Stimulated activated CD4-positive, alpha-beta T cell treated with anti-CD3 and anti-CD28 coated beads, Interleukin-2, amount 100 ng/mL, for 48 hours (primary cell): Measurements from ENCODE around the gene POLE.
"Not testable (repeated sequence)": the region's sequence is repeated elsewhere in the genome, so short reads cannot be mapped to it uniquely, and the experiment has no call there.

ENCODE experiments used
- DNase-seq, 2 donors: peaks; one replicate each; pipeline ENCODE4 v3.0.0-alpha.2; 2020

POLE gene

DNA sequence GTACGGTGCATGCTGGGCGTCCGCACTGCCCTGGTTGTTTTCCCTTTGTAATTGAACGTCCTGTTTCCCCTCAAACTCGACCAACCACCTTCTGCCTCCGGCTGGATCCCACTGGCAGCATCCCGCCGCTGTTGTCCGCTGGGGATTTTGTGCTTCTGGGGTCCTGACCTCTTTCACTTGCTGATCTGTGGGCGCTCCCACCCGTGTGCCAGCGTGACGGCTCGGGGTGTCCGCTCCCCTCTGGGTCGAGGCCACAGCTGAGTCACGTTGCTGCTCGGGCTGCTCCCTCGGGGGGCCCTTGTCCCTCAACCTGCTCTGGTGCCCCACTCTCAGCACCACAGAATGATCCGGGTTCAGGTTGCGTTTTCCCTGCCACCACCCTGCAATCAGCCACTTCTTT lies 31.5 kb upstream of the POLE start:
- no peak for DNase-seq

DNA sequence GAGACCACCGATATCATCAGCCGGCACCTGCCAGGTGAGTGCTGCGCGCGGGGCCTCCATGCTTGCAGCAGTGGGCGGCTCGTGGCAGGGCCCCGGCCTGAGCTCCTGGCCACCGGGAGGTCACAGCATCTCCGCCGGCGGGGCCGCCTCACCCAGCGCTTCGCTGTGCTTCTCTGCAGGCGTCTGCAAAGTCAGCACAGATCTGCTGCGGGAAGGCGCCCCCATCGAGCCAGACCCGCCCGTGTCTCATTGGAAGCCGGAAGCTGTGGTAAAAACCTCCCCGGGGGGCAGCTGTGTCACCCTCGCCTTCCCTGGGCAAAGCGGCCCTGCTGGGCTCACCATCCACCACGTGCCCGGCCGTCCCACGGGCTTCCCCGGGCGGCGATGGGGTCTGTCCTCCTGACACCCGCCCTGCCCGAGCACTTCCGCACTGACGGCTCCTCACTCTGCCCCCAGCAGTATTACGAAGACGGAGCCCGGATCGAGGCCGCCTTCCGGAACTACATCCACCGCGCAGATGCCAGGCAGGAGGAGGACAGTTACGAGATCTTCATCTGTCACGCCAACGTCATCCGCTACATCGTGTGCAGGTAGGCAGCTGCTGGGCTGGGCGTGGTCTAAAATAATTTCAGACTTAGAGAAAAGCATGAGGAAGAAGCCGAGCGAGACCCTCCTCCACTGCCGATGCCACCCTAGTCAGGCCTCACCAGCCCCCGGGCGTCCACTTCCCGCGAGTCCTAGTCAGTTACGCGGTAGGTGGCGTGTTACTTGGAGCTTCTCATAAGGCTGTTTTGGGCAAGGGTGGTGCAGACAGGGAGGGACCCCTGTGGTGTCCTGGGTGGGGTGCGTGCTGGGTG lies 30.6 kb upstream of the POLE start:
- no peak for DNase-seq

DNA sequence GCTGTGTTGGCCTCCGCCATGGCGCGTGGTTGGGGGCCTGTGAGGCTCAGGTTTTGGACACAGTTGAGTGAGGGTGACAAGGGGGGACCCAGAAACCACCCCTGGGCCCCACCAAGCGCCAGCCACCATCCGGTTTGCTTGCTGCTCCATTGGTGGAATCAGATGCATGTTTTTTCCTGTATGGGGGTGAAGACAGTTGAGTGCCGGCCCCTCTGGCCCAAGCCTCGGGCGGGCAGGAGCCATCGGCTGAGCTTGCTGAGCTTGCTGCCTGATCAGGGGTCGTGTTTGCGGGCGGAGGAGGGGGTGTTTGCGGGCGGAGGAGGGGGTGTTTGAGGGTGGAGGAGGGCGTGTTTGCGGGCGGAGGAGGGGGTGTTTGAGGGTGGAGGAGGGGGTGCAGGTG lies 29.9 kb upstream of the POLE start:
- DNase-seq: no peak

DNA sequence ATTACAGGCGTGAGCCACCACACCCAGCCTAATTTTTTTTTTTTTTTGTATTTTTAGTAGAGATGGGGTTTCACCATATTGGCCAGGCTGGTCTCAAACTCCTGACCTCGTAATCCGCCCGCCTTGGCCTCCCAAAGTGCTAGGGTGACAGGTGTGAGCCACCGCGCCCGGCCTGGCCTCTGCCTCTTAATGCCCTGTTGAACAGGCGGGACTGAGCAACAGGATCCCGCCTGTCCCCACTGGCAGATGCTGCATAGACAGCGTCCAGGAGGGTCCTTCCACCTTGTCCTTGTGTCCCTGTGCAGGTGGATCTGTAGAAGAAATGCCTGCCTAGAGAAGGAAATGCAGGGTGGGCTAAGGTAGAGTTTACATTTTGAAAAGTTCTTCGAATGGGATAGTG lies 29.2 kb upstream of the POLE start:
- no peak for DNase-seq

DNA sequence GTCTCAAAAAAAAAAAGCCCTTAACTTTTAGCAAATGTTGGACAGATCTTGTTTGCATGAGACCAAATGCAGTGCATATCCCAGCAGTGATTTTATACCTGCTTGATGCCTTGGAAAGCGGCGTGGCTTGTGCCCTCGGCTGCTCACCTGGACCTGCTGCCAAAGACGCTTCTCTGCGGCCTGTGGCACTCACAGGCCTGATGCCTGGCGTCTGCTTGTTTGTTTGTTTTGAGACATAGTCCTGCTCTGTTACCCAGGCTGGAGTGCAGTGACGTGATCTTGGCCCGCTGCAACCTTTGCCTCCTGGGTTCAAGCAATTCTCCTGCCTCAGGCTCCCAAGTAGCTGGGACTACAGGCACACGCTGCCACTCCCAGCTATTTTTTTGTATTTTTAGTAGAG lies 28.7 kb upstream of the POLE start:
- no peak for DNase-seq

DNA sequence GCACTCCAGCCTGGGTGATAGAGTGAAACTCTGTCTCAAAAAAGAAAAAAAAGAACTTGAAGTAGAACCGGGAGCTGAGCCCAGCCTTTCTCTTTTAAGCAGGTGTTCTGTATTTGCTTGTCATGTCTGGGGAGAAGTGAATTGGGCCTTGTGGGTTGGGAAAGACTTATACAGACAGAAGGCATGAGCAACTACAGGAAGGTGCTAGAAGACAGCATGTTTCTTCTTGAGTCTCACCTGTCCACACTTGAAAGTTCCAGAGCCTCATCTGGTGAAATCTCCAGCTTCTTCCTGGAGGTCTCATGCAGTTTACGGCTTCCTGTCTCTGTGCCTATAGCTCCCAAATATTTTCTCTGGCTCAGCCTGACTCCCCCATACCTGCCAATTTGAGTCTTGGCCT lies 26.0 kb upstream of the POLE start:
- no peak for DNase-seq

GRCh38 chr12:132711080-132711843 lies 24.1 kb upstream of the POLE start:
- DNase-seq: no peak

- DNase-seq: peak; percentile 77 to 80
These were observed 23.4 kb upstream of the POLE start, which contains the start of gene PGAM5 for GRCh38 chr12:132710405-132711079. PGAM5 (plus strand) TSS chr12:132710842; CDS start chr12:132710877, 35 bp downstream.

DNA sequence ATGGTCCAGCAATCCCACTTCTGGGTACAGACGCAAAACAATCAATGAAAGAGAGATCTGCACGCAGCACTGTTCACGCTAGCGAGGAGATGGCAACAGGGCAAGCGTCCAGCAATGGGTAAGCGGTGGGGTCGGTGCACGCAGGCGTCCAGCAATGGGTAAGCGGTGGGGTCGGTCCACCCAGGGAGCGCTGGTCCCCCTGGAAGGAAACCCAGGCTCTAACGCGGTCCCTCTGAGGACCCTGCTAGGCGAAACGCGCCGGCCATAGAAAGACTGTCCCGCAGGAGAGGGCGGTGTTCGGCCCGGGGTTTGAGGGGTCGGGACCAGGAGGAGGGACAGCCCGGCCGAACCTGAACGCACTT lies 22.9 kb upstream of the POLE start:
- DNase-seq: no peak

- no peak for DNase-seq
These were observed 21.0 kb upstream of the POLE start for GRCh38 chr12:132708150-132708549.

- DNase-seq: no peak
These were observed 20.1 kb upstream of the POLE start for GRCh38 chr12:132707241-132707640.

DNA sequence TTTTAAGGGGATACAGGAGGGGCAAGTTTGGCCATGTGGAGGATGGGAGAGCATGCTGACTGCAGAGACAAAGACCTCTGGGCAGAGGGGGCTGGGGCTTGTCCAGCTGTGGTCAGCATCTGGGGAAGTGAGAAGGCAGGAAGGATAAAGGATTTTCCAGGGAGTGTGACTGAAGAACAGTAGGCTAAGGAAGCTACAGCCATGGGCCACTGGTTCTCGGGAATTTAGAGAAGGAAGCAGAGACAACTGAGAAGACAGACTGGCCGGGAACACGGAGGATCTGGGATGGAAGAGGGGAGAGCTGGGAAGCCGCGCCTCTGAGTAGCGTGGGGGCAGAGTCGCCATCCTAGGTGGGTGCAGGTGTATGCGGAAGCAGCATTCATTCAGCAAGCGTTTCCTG lies 16.5 kb upstream of the POLE start:
- no peak for DNase-seq

DNA sequence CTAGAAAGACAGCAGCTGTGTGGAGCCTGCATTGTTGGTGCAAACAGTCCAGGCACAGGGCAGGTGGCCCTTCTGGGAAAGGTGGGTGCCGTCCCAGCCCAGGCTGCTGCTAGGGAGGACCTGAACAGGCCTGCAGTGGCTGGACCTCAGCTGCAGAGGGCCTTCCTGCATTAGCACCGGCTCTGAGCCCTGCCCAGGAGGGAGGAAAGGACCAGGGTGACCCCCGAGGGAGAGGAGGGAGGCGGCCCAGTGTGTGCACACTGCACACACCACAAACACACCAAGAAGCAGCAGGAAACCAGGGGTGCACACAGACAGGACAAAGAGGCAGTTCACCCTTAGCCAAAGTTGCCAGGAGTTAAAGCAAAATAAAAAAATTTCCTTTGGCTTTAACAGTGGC lies 15.5 kb upstream of the POLE start:
- DNase-seq: no peak

DNA sequence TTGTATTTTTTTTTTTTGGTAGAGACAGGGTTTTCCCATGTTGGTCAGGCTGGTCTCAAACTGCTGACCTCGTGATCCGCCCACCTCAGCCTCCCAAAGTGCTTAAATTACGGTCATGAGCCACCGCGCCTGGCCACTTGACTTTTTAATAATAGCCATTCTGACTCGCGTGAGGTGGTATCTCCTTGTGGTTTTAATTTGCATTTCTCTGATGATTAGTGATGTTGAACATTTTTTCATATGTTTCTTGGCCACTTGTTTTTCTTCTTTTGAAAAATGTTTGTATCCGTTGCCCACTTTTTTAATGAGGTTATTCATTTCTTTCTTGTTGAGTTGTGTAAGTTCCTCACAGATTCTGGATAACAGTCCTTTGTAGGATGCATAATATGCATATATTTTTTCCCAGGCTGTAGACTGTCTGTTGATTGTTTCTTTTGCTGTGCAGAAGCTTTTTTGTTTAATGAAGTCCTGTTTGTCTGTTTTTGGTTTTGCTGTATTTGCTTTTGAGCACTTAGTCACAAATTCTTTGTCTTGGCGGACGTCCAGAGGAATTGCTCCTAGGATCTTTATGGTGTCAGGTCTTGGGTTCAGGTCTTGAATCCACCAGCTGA lies 13.2 kb upstream of the POLE start:
- no peak for DNase-seq

- DNase-seq: no peak
These were observed 11.2 kb upstream of the POLE start for GRCh38 chr12:132698341-132698740.

DNA sequence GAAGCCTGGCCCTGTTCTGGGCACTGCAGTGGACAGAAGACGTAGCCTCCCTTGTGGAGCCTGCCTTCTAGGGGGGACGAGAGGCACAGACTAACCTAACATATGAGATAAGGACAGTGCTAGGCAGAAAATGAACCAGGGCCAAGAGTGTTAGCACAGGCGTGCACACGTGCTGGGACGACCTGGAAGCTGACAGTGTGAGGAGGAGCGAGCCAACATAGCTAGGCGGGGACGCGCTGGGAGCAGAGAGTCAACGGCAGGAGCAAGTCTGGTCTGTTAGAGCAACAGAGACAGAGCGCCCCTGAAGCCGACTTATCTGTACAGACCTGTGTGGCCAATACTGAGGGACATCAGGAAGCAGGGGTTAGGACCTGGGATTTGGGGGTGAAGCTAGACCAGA lies 8.3 kb upstream of the POLE start:
- DNase-seq: no peak

DNA sequence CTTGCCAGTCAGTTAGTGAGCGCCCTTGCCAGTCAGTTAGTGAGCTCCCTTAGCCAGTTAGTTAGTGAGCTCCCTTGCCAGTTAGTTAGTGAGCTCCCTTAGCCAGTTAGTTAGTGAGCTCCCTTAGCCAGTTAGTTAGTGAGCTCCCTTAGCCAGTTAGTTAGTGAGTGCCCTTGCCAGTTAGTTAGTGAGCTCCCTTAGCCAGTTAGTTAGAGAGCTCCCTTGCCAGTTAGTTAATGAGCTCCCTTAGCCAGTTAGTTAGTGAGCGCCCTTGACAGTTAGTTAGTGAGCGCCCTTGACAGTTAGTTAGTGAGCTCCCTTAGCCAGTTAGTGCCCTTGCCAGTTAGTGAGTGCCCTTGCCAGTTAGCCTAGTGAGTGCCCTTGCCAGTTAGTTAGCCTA lies 7.7 kb upstream of the POLE start:
- not testable (repeated sequence) for DNase-seq

GRCh38 chr12:132692030-132692429 lies 4.9 kb upstream of the POLE start:
- not testable (repeated sequence) for DNase-seq

DNA sequence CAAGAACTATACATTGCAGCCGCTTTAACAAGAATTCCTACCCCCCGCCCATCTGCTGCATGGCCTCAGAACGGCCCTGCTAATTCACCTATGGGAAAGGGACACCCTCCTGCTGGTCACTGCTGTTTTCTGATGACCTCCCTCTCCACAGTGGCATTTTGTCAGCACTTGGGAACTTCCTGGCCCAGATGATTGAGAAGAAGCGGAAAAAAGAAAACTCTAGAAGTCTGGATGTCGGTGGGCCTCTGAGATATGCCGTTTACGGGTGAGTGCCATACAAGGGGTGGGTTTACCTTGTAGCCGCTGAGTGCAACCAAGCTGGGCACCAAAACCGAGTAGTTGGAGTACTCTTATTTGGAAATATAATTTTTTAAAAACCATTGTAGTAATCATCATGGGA lies 3.0 kb upstream of the POLE start:
- no peak for DNase-seq

DNA sequence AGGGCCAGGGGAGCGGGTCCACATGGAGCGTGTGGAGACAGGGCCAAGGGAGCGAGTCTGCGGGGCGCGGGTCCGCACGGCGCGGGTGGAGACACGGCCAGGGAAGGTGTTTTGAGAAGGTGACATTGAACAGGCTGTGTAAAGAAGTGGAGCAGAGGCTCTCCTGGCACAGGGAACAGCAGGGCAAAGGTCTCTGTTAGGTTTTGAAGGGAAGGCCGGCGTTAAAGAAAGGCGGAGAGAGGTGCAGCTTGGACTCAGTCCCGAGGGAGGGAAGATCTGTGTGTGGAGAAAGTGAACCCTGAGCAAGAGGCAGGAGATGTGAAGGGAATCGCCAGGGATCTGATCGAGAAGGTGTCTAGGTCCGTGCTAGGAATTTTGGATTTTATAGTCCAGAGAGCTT lies 2.1 kb upstream of the POLE start:
- no peak for DNase-seq

GRCh38 chr12:132686825-132687210 lies 324 bp downstream of the POLE start:
- no peak for DNase-seq

GRCh38 chr12:132685400-132685799 lies 1.7 kb downstream of the POLE start:
- no peak for DNase-seq

- DNase-seq: no peak
These were observed 9.7 kb downstream of the POLE start for GRCh38 chr12:132677492-132677891.
